Activated CD4-positive, alpha-beta T cell treated with anti-CD3 and anti-CD28 coated beads, Interleukin-2, Interleukin-4, amounts not matched to agents 100 ng/mL and 50 ng/mL, durations not matched to agents 16 hours and 8 hours (primary cell): ENCODE data around the gene NRIP1.
A peak's percentile ranks its signal among the peaks of the same experiment; 100 is the strongest.

Experiments used
- DNase-seq: peaks from one replicate; pipeline ENCODE4 v3.0.0-alpha.2; 2020; ENCODE audit warnings: low spot score

The NRIP1 gene, protein sequence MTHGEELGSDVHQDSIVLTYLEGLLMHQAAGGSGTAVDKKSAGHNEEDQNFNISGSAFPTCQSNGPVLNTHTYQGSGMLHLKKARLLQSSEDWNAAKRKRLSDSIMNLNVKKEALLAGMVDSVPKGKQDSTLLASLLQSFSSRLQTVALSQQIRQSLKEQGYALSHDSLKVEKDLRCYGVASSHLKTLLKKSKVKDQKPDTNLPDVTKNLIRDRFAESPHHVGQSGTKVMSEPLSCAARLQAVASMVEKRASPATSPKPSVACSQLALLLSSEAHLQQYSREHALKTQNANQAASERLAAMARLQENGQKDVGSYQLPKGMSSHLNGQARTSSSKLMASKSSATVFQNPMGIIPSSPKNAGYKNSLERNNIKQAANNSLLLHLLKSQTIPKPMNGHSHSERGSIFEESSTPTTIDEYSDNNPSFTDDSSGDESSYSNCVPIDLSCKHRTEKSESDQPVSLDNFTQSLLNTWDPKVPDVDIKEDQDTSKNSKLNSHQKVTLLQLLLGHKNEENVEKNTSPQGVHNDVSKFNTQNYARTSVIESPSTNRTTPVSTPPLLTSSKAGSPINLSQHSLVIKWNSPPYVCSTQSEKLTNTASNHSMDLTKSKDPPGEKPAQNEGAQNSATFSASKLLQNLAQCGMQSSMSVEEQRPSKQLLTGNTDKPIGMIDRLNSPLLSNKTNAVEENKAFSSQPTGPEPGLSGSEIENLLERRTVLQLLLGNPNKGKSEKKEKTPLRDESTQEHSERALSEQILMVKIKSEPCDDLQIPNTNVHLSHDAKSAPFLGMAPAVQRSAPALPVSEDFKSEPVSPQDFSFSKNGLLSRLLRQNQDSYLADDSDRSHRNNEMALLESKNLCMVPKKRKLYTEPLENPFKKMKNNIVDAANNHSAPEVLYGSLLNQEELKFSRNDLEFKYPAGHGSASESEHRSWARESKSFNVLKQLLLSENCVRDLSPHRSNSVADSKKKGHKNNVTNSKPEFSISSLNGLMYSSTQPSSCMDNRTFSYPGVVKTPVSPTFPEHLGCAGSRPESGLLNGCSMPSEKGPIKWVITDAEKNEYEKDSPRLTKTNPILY (N-terminal part only)

GRCh38 chr21:15064576-15065391 is at the start of gene NRIP1:
Gene NRIP1, minus strand, starts transcription at chr21:15065000. Its CDS starts 96,808 bp downstream, at chr21:14968192.
- peak; percentile 66 for DNase-seq

DNA sequence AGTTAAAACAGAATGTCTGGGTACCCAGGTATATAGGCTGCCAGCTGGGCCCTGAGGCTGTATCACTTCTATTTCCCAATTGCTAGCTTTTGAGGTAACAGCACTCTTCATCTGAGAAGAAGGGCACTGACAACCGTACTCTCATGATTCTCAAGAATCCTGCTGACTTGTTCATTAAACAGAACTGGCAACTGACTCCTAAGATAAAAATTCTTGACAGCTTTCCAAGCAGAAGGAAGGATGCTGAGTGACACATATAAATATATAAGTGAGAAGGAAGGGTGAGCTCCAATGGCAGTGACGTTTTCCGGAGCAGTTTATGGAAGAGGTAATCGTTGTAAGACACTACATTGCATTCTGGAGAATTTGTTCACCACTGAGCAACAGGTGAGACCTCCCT is 48.1 kb upstream of the NRIP1 start:
- no peak for DNase-seq

- no peak for DNase-seq
Measured at GRCh38 chr21:15108801-15109200, 44.0 kb upstream of the NRIP1 start.

- DNase-seq, result no peak
Measured at GRCh38 chr21:15104470-15104869, 39.7 kb upstream of the NRIP1 start.

GRCh38 chr21:15098908-15099307 is 34.1 kb upstream of the NRIP1 start:
- no peak for DNase-seq

DNA sequence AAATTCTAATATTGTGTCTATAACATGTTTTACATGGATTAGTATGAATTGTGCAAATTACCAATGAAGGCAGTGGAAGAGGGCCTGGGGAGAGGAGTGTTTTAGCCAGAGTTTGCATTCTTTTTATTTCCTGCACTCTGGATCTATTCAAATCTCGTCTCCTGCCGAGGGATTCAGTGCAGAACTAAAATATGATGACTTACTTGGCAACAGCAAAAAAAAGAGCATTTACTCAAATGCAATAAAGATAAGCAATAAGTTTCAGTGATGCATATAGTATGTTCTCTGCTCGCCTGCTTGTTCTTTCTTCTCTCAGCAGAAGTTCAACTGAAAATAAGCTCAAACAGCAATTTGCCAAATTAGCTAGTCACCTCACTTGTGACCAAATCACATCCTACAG is 33.4 kb upstream of the NRIP1 start:
- no peak for DNase-seq

DNA sequence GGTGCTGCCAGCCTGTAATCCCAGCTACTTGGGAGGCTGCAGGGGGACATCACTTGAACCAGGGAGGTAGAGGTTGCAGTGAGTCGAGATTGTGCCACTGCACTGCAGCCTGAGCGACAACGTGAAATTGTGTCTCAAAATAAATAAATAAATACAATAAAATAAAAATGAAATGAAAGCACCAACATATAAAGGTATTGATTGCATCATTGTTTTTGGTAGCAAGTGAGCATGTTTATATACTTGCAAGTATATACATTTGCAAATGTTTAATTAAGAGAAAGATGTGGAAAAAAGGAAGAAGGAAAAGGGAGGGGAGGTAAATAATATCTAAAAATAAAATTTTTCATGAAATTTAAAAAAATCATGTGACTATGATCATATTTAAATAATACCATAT is 32.8 kb upstream of the NRIP1 start:
- DNase-seq, result no peak

GRCh38 chr21:15096146-15096545 is 31.3 kb upstream of the NRIP1 start:
- DNase-seq, result no peak

DNA sequence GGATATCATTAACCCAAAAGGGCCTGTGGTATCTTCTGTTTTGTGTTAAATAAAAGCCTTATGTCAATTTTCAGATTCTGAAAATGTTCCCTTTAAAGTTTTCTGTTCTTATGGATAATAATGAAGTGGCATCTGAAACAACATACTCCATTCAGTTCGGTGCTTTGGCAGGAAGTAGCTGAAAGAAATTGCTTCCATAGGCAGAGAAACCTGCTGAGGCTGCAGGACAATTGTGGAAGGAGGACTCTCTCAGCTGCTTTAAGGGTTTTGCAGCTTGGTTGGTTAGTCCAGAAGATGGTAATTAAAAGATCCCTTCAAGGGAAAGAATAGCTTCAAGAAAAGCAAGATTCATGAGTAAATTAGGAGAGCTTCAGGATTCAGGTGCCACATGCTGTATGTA is 30.5 kb upstream of the NRIP1 start:
- no peak for DNase-seq

DNA sequence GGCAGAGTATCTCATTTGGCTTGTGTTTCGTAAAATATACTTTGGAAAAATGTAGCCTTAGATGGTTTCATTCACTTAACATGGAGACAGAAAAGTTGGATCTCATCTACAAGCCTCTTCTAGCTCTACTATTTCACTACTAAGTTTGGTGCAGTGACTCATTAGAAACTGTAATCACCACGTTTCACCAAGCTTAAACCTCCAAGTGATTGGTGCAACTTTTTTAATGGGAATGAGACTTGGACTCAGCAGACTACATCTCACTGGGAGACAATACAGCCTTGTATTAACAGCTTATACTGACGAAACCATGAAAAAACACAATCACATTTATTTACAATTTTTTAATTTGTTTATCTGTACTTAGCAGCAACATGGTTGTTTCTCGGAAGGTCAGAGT is 29.9 kb upstream of the NRIP1 start:
- no peak for DNase-seq

GRCh38 chr21:15093216-15093615 is 28.4 kb upstream of the NRIP1 start:
- no peak for DNase-seq

- no peak for DNase-seq
Measured at GRCh38 chr21:15092745-15093144, 27.9 kb upstream of the NRIP1 start.

- DNase-seq, result no peak
Measured at GRCh38 chr21:15090390-15090789, 25.6 kb upstream of the NRIP1 start.

- no peak for DNase-seq
Measured at GRCh38 chr21:15088488-15088887, 23.7 kb upstream of the NRIP1 start.

DNA sequence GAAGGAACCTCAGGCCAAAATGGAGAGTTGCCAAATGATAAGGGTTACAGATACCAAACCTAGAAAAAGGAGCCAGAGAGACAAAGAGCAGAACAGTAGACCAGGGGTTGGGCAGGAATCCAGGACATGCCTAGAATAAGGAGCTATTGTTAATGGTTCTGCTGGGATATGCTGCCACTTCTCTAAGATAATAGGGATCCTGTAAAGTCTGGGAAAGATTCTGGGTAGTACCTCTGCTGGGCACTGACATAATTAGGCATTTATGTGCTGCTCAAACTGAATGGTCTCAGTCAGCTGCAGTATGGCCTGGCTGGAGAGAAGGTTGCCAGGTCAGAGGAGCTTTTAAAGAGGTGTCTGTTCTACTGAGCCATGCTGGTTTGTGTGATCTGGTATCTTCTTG is 19.9 kb upstream of the NRIP1 start:
- DNase-seq, result no peak

GRCh38 chr21:15080526-15080925 is 15.7 kb upstream of the NRIP1 start:
- no peak for DNase-seq

DNA sequence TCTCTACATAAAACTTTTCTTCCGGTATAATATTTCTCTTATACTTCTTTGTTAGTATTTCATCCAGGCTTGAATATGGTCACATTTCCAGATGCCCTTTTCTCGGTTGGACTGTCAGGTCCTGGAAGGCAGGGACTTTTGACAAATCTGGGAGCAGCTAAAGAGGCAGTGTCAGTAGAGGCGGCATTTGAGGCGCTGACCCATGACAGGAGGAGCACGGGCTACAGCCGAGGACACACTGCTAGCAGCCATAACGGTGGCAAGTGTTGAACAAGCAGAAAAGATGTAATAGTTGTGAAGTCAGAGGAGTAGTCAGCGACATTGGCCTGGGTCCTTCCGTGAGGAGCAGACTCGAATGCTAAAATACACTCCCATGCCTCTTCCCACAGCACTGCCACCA is 14.5 kb upstream of the NRIP1 start:
- no peak for DNase-seq

- DNase-seq, result no peak
Measured at GRCh38 chr21:15078180-15078579, 13.4 kb upstream of the NRIP1 start.

GRCh38 chr21:15077529-15078145 is 12.8 kb upstream of the NRIP1 start:
- DNase-seq, result no peak

DNA sequence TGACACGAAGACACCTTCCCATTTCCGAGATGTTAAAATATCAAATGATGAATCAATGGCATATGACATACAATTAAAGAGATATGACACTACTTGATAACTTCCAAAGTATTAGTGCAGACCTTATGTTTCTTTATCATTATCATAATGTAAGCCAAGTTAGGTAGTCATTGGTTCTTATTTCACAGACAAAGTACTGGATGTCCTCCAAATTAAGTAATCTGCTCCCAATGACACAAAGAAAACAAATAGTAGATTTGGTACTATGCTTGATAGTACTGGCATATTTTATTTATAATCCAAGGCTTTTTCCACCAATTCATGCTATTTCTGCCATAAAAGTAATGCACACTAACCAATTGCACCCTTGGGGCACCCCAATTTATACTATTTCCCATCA is 11.9 kb upstream of the NRIP1 start:
- no peak for DNase-seq

- DNase-seq, result no peak
Measured at GRCh38 chr21:15071009-15071408, 6.2 kb upstream of the NRIP1 start.
